K562 (cell line): Measurements from ENCODE around the gene ERAL1. TPM values are rescaled to one million over a fixed set of nuclear protein-coding genes. Genes with fewer than 3 reads are reported as not detected.
A peak's percentile ranks its signal among the peaks of the same experiment; 100 is the strongest.

ENCODE experiments used
- ATAC-seq: fragments of 200-7000 bp; cut with Tn5 transposase; 3 replicates; pipeline ENCODE4 v1.9.1; 2020; ENCODE audit warnings: moderate library complexity
- BruUV-seq: library from RNA; stranded (reverse); fragments of 400-500 nt; replicated peaks from 2 replicates; lab custom pipeline; 2021; lab: Mats Ljungman, UMichigan
- CTCF ChIA-PET: fragments of 300-600 bp; formaldehyde crosslinking; extraction: SDS; loops from one replicate; lab custom pipeline; 2021; ENCODE audit warnings: low intra/inter-chr PET ratio; lab: Yijun Ruan, JAX
- POLR2A ChIA-PET: fragments of 300-600, 350-650 bp; sonication (Branson Sonifier 250); formaldehyde crosslinking; extraction: SDS; loops from one replicate; lab custom pipeline; 2021; ENCODE audit warnings: antibody characterized with exemption, inconsistent platforms; lab: Yijun Ruan, JAX
- DNase-seq, 4 experiments: peaks; one replicate each; pipeline versions ENCODE4 v3.0.0 to v3.0.0-alpha.2; 2011 to 2018; ENCODE audit warnings: low spot score in 3 of 4, mixed read lengths in 3 of 4; ENCODE audit errors: extremely low read depth in 1 of 4
- FAIRE-seq: peaks from 2 replicates; lab custom pipeline; 2011; peaks lifted over from hg19 to GRCh38; lab: Jason Lieb, UNC
- H2AFZ ChIP-seq: 2 replicates; pipeline ENCODE4 v1.6.0; 2011; ENCODE audit warnings: low read depth, low read length, control low read depth, inconsistent platforms
- H3K27ac ChIP-seq: fragments of 200-600 bp; 3 replicates; pipeline ENCODE4 v1.8.0; 2011; ENCODE audit warnings: low read depth, mild to moderate bottlenecking, control low read depth, inconsistent platforms, low read length, moderate library complexity, mixed read lengths; ENCODE audit errors: extremely low read depth
- H3K27me3 ChIP-seq, 2 experiments: fragments of 300-600 bp in 1 of 2; 2 replicates in 1 of 2; 3 replicates in 1 of 2; pipeline versions ENCODE4 v1.6.0 to v1.8.0; 2011; ENCODE audit warnings: inconsistent platforms in 2 of 2, low read length in 2 of 2, mild to moderate bottlenecking in 1 of 2, mixed read lengths in 1 of 2, moderate library complexity in 1 of 2; ENCODE audit not compliant: control insufficient read depth in 2 of 2, insufficient read depth in 2 of 2
- H3K36me3 ChIP-seq: fragments of 300-600 bp; 3 replicates; pipeline ENCODE4 v1.8.0; 2011; ENCODE audit warnings: mild to moderate bottlenecking, low read length, inconsistent platforms; ENCODE audit not compliant: control insufficient read depth, insufficient read depth
- H3K4me1 ChIP-seq, 2 experiments: fragments of 200-600 bp in 1 of 2; replicated peaks in 1 of 2; 2 replicates in 1 of 2; 3 replicates in 1 of 2; pipeline versions ENCODE4 v1.5.1 to v1.8.0; 2011; ENCODE audit warnings: inconsistent platforms in 2 of 2, low read length in 2 of 2, mild to moderate bottlenecking in 1 of 2, mixed read lengths in 1 of 2, moderate library complexity in 1 of 2; ENCODE audit not compliant: control insufficient read depth in 2 of 2, insufficient read depth in 2 of 2
- H3K4me2 ChIP-seq: 2 replicates; pipeline ENCODE4 v1.6.1; 2011; ENCODE audit warnings: low read length, control low read depth, inconsistent platforms, mixed read lengths; ENCODE audit not compliant: insufficient read depth
- H3K4me3 ChIP-seq: fragments of 200-600 bp; sonication (generic), shearing (Covaris generic); 2 replicates; pipeline ENCODE4 v1.5.1; 2016; ENCODE audit warnings: control low read depth, inconsistent platforms
- H3K79me2 ChIP-seq: fragments of 200-600 bp; 3 replicates; pipeline ENCODE4 v1.8.0; 2011; ENCODE audit warnings: low read length, inconsistent platforms; ENCODE audit not compliant: control insufficient read depth, insufficient read depth
- H3K9ac ChIP-seq, 2 experiments: 2 replicates each; pipeline versions ENCODE4 v1.6.0 to v1.6.1; 2011; ENCODE audit warnings: low read depth in 2 of 2, low read length in 2 of 2, control low read depth in 1 of 2, inconsistent platforms in 1 of 2, mild to moderate bottlenecking in 1 of 2, mixed read lengths in 1 of 2; ENCODE audit not compliant: insufficient read depth in 1 of 2
- H3K9me1 ChIP-seq: one replicate; pipeline ENCODE4 v1.6.0; 2011; ENCODE audit warnings: inconsistent platforms, mild to moderate bottlenecking, low read length, moderate library complexity; ENCODE audit not compliant: control insufficient read depth, insufficient read depth
- H3K9me3 ChIP-seq: replicated peaks from 2 replicates; pipeline ENCODE4 v1.5.1; 2011; ENCODE audit warnings: low read depth, low read length, inconsistent platforms; ENCODE audit not compliant: control insufficient read depth, insufficient read depth
- H4K20me1 ChIP-seq: replicated peaks from 2 replicates; pipeline ENCODE4 v1.6.1; 2011; ENCODE audit warnings: low read length, inconsistent platforms, mixed read lengths; ENCODE audit not compliant: control insufficient read depth, insufficient read depth
- CXXC5 ChIP-seq: fragments of 250-450 bp; sonication (Bioruptor Pico); IDR thresholded peaks from 2 replicates; pipeline ENCODE4 v1.8.0; 2022; ENCODE audit warnings: inconsistent platforms, mild to moderate bottlenecking, moderate library complexity
- DMBX1 ChIP-seq: fragments of 250-450 bp; sonication (Bioruptor Pico); IDR thresholded peaks from 2 replicates; pipeline ENCODE4 v1.8.0; 2022; ENCODE audit warnings: inconsistent platforms, mild to moderate bottlenecking, moderate library complexity, borderline replicate concordance
- L3MBTL2 ChIP-seq: fragments of 450-650 bp; IDR thresholded peaks from 2 replicates; pipeline ENCODE4 v1.6.1; 2016; ENCODE audit warnings: mild to moderate bottlenecking, moderate library complexity
- NR2C2 ChIP-seq, 2 experiments: fragments of 200-800 bp in 1 of 2; sonication (Bioruptor generic) in 1 of 2; sonication (generic) in 1 of 2; formaldehyde crosslinking in 1 of 2; IDR thresholded peaks; 2 replicates each; pipeline versions ENCODE4 v1.6.1 to v1.8.0; 2016 to 2022; ENCODE audit warnings: mild to moderate bottlenecking in 1 of 2, missing compliant biosample characterization in 1 of 2, missing genetic modification characterization in 1 of 2, missing genetic modification reagents in 1 of 2
- POLR2B ChIP-seq: fragments of 450-650 bp; IDR thresholded peaks from 2 replicates; pipeline ENCODE4 v1.6.1; 2018; ENCODE audit warnings: low read depth; ENCODE audit not compliant: partially characterized antibody
- POU5F1 ChIP-seq: fragments of 150-350 bp; IDR thresholded peaks from 2 replicates; pipeline ENCODE4 v1.6.1; 2014; ENCODE audit warnings: borderline replicate concordance, low read length, low read depth, mild to moderate bottlenecking; ENCODE audit not compliant: partially characterized antibody
- TRIM24 ChIP-seq, 2 experiments: fragments of 450-650 bp; IDR thresholded peaks; 2 replicates each; pipeline ENCODE4 v1.6.1; 2016
- TRIM25 ChIP-seq: fragments of 450-650 bp; IDR thresholded peaks from 2 replicates; pipeline ENCODE4 v1.7.0; 2016; ENCODE audit warnings: borderline replicate concordance
- ZNF316 ChIP-seq: fragments of 450-650 bp; IDR thresholded peaks from 2 replicates; pipeline ENCODE4 v1.6.1; 2016
- ZNF318 ChIP-seq, 2 experiments: fragments of 450-650 bp; IDR thresholded peaks; 2 replicates each; pipeline ENCODE4 v1.6.1; 2016; ENCODE audit warnings: mild to moderate bottlenecking in 2 of 2, borderline replicate concordance in 1 of 2, low read depth in 1 of 2, moderate library complexity in 1 of 2
- WGBS: fragments of 100-300 bp; shearing (Covaris generic); methylation state at CpG from one replicate; pipeline ENCODE4 v1.1.6; 2016; ENCODE audit warnings: low coverage, mixed read lengths; ENCODE audit not compliant: insufficient coverage; ENCODE audit errors: missing lambda C conversion rate; 5-methylcytosine and 5-hydroxymethylcytosine counted together
- in situ Hi-C: fragments of 300-500 bp; cut with MboI; formaldehyde crosslinking; loops from 4 replicates; pipeline ENCODE4 v1.15.0; 2018; ENCODE audit warnings: inconsistent platforms, mixed read lengths
- intact Hi-C: fragments of 100-400 bp; cut with micrococcal nuclease; formaldehyde crosslinking; loops from 2 replicates; pipeline ENCODE4 v1.14.2; 2022
- polyA plus RNA-seq, 8 experiments: library from polyadenylated mRNA; depleted of rRNA in 4 of 8; stranded (reverse) in 5 of 8; unstranded in 3 of 8; fragments of >200 nt; fragmentation: Nextera tagmentation in 2 of 8; fragmentation: Illumina TruSeq in 1 of 8; extraction: Ambion mirVana in 2 of 8; extraction: Trizol in 1 of 8; gene quantifications; 2 replicates each; pipeline versions ENCODE4 v1.2.1 to v1.2.3, GENCODE V29; 2011 to 2014; ENCODE audit warnings: inconsistent platforms in 1 of 8, missing spikeins in 1 of 8
- total RNA-seq, 7 experiments: library from RNA; depleted of rRNA in 6 of 7; stranded (reverse); fragments of >200 nt in 6 of 7; fragmentation: Illumina TruSeq in 2 of 7; extraction: Trizol in 2 of 7; gene quantifications; 2 replicates each; pipeline versions ENCODE4 v1.2.1 to v1.2.3, GENCODE V29; 2011 to 2021; ENCODE audit warnings: low replicate concordance in 1 of 7

ERAL1 gene
- total and polyA plus RNA-seq, 9 of the 15 experiments (the other 6 are each of a cell fraction or from before 2014, with no cell fraction given): 37.5 to 351 (median 106) TPM

GRCh38 chr17:28867276-28867675 is 12.5 kb downstream of the ERAL1 start (continued):
- no peak for TF ChIP-seq POLR2B
- no peak for TF ChIP-seq TRIM25
- peak; percentile 19; the same call in 1 of the 2 replicates for TF ChIP-seq ZNF316
- TF ChIP-seq TRIM24 (IDR thresholded peaks at IDR 0.05): no peak
- 0 out of 2 replicates have a peak, but pooled peaks have one; percentile 18 for TF ChIP-seq DMBX1 (CRISPR knock-in tag)

- Histone ChIP-seq H3K9me3 (no peaks in the 10 kb centered on the region), H3K36me3 (no peaks in the 10 kb centered on the region), H2AFZ (peak overlapping the region; percentile 98), H3K4me1 (peaks cover 61 to 62% of the 10 kb centered on the region in 2 experiments), H3K27ac (peak overlapping the region; percentile 74), H3K9me1 (no peaks in the 10 kb centered on the region), H3K9ac (peak overlapping the region; percentile 18 to 57; a peak in 3 of 4 replicates), H3K4me3 (no peak overlapping the region), H3K4me2 (peak overlapping the region; percentile 17; the same call in 1 of the 2 replicates), H3K79me2 (peaks cover 5% of the 10 kb centered on the region; the same call in 1 of the 3 replicates), H3K27me3 (no peaks in the 10 kb centered on the region), H4K20me1 (no peaks in the 10 kb centered on the region)
- no TSS peak for BruUV-seq
- no peak for FAIRE-seq
- ChIA-PET POLR2A (interaction anchor here (0.5 to 3.7 kb wide), 14 partner anchors 10 to 219 kb away, joined by 3 to 49 read pairs (median 3); no protein-coding TSS in a partner anchor), CTCF (no interaction called here)
- peak; percentile 35 for ATAC-seq
- intact Hi-C loops (no loop called here), in situ Hi-C loops (no loop called here)
- DNase-seq: peak in 1 of 4 experiments; percentile 59
- WGBS: 48% methylated on average over 6 of the region's 6 CpGs
- TF ChIP-seq NR2C2 (CRISPR knock-in tag; IDR thresholded peaks at IDR 0.05) (no peak), NR2C2 (tag; IDR thresholded peaks at IDR 0.05) (peak; percentile 45; the same call in 1 of the 2 replicates), CXXC5 (peak; percentile 43), POU5F1 (no peak), L3MBTL2 (peak; percentile 50), ZNF318 (IDR thresholded peaks at IDR 0.05; ENCODE audit: borderline replicate concordance in 1 of 2, low read depth in 1 of 2) (no peak)
These were observed 16.3 kb downstream of the ERAL1 start for GRCh38 chr17:28871056-28871579.
